Mucosa of rectum (tissue), 2 donors: Measurements from ENCODE around the gene AGFG2.

Experiments used
- H3K27ac ChIP-seq, 2 donors: one replicate each; pipeline ENCODE4 v1.7.0; 2013; ENCODE audit warnings: inconsistent platforms in 2 of 2, low read depth in 2 of 2, low read length in 2 of 2
- H3K27me3 ChIP-seq, 2 donors: one replicate each; pipeline ENCODE4 v1.7.0; 2013; ENCODE audit warnings: low read length in 2 of 2; ENCODE audit not compliant: control insufficient read depth in 2 of 2, insufficient read depth in 2 of 2
- H3K36me3 ChIP-seq, 2 donors: one replicate each; pipeline ENCODE4 v1.7.0; 2013; ENCODE audit warnings: low read length in 2 of 2; ENCODE audit not compliant: control insufficient read depth in 2 of 2, insufficient read depth in 2 of 2
- H3K4me1 ChIP-seq, 2 donors: one replicate each; pipeline ENCODE4 v1.7.0; 2013; ENCODE audit warnings: low read length in 2 of 2, mild to moderate bottlenecking in 1 of 2; ENCODE audit not compliant: control insufficient read depth in 2 of 2, insufficient read depth in 2 of 2
- H3K4me3 ChIP-seq, 2 donors: one replicate each; pipeline ENCODE4 v1.7.0; 2013; ENCODE audit warnings: low read length in 2 of 2
- H3K9ac ChIP-seq, 2 donors: one replicate each; pipeline ENCODE4 v1.7.0; 2013; ENCODE audit warnings: low read length in 2 of 2, low read depth in 1 of 2, mild to moderate bottlenecking in 1 of 2
- H3K9me3 ChIP-seq, 2 donors: one replicate each; pipeline ENCODE4 v1.7.0; 2013; ENCODE audit warnings: low read length in 2 of 2; ENCODE audit not compliant: control insufficient read depth in 2 of 2
- donor health status: healthy.
- donor health status: Normal muscosa, but diverticular disease.

AGFG2 gene

GRCh38 chr7:100504887-100505611 lies 34.0 kb upstream of the AGFG2 start:
- Histone ChIP-seq H3K9me3 (no peaks in the 10 kb centered on the region), H3K36me3 (no peaks in the 10 kb centered on the region), H3K9ac (no peak overlapping the region), H3K4me3 (no peak overlapping the region), H3K27ac (no peak overlapping the region), H3K4me1 (no peaks in the 10 kb centered on the region), H3K27me3 (no peaks in the 10 kb centered on the region)

- Histone ChIP-seq H3K4me3 (no peak overlapping the region), H3K36me3 (no peaks in the 10 kb centered on the region), H3K9me3 (no peaks in the 10 kb centered on the region), H3K9ac (no peak overlapping the region), H3K27me3 (no peaks in the 10 kb centered on the region), H3K27ac (no peak overlapping the region), H3K4me1 (no peaks in the 10 kb centered on the region)
Observed at GRCh38 chr7:100506356-100506923, 32.6 kb upstream of the AGFG2 start.

GRCh38 chr7:100509231-100509630 lies 29.8 kb upstream of the AGFG2 start:
- no peaks in the 10 kb centered on the region for H3K9me3 ChIP-seq
- no peaks in the 10 kb centered on the region for H3K27me3 ChIP-seq
- no peak overlapping the region for H3K9ac ChIP-seq
- no peaks in the 10 kb centered on the region for H3K36me3 ChIP-seq
- H3K27ac ChIP-seq: no peak overlapping the region
- H3K4me3 ChIP-seq: peak overlapping the region in 1 of 2 donors; percentile 13
- H3K4me1 ChIP-seq: no peaks in the 10 kb centered on the region

DNA sequence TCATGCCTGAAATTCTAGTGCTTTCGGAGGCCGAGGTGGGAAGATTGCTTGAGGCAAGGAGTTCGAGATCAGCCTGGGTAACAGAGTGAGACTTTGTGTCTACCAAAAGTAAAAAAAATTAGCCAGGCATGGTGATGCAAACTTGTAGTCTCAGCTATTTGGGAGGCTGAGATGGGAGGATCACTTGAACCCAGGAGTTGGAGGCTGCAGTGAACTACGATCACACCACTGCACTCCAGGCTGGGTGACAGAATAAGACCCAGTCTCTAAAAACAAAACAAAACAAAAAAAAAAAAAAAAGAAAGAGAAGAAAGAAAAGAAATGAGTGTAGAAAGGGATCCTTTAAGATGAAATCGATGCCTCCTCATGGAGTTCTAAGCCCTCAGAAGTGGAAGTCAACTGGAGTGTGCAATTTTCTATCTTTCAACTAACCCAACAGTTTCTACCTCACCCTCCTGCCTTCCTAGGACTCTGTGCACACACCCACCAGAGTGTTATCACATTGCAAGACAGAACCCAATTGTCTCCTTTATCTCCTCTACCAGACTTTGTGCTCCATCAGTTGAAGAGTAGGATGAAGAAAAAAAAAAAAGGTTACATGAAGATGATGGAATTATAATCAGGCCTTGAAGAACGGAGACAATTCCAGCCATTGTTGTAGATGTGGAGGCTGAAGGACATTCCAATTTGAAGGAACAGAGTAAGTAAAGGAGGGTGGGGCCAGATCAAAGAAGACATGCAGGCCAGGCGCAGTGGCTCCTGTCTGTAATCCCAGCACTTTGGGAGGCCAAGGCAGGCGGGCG lies 28.4 kb upstream of the AGFG2 start:
- Histone ChIP-seq H3K36me3 (no peaks in the 10 kb centered on the region), H3K9me3 (no peaks in the 10 kb centered on the region), H3K4me1 (no peaks in the 10 kb centered on the region), H3K27me3 (no peaks in the 10 kb centered on the region), H3K4me3 (no peak overlapping the region), H3K9ac (no peak overlapping the region), H3K27ac (no peak overlapping the region)

DNA sequence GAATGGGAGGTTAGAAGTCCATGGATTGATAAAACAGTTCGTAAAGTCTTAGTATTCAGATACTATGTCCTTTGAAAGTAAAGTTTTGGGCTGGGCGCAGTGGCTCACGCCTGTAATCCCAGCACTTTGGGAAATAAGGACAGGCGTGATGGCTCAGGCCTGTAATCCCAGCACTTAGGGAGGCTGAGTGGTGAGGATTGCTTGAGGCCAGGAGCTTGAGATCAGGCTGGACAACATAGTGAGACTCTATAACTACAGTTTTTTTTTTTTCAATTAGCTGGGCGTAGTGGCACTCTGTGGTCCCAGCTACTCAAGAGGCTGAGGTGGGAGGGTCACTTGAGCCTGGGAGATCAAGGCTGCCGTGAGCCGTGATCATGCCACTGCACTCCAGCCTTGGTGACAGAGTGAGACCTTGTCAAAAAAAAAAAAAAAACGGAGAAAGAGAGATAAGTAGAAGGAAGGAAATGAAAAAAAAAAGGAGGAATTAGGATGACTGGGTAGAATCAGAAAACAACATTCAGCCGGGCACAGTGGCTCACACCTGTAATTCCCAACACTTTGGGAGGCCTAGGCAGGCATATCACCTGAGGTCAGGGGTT lies 25.7 kb upstream of the AGFG2 start:
- no peaks in the 10 kb centered on the region for H3K9me3 ChIP-seq
- peaks cover 0 to 3% of the 10 kb centered on the region in 2 donors for H3K4me1 ChIP-seq
- H3K27ac ChIP-seq: no peak overlapping the region
- no peaks in the 10 kb centered on the region for H3K36me3 ChIP-seq
- H3K27me3 ChIP-seq: no peaks in the 10 kb centered on the region
- H3K9ac ChIP-seq: no peak overlapping the region
- no peak overlapping the region for H3K4me3 ChIP-seq

DNA sequence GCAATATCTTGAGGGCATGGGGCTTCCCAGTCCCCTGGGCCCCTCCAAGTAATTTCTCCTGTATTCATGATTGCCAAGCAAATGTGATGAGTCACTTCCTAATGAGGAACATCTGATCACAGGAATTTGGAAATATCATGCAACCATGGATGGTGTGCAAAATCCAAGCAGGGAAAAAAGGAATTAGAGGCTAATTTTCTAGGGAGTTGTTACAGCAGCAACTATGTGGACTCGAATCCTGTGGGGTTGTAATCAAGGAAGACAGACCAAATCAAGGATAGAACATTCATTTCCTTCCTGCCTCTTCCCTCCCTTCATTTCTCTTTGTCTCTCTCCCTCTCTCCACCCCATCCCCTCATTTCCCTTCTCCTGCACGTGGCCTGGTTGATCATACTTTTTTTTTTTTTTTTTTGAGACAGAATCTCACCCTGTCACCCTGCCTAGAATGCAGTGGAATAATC lies 23.9 kb upstream of the AGFG2 start:
- H3K27me3 ChIP-seq: no peaks in the 10 kb centered on the region
- H3K4me1 ChIP-seq: peaks cover 0 to 3% of the 10 kb centered on the region in 2 donors
- H3K4me3 ChIP-seq: no peak overlapping the region
- no peaks in the 10 kb centered on the region for H3K9me3 ChIP-seq
- H3K9ac ChIP-seq: no peak overlapping the region
- no peaks in the 10 kb centered on the region for H3K36me3 ChIP-seq
- no peak overlapping the region for H3K27ac ChIP-seq

GRCh38 chr7:100516135-100516812 lies 22.7 kb upstream of the AGFG2 start:
- Histone ChIP-seq H3K4me3 (no peak overlapping the region), H3K36me3 (no peaks in the 10 kb centered on the region), H3K9ac (no peak overlapping the region), H3K27me3 (no peaks in the 10 kb centered on the region), H3K27ac (peak overlapping the region in 1 of 2 donors; percentile 38), H3K9me3 (no peaks in the 10 kb centered on the region), H3K4me1 (peaks cover 0 to 3% of the 10 kb centered on the region in 2 donors)

DNA sequence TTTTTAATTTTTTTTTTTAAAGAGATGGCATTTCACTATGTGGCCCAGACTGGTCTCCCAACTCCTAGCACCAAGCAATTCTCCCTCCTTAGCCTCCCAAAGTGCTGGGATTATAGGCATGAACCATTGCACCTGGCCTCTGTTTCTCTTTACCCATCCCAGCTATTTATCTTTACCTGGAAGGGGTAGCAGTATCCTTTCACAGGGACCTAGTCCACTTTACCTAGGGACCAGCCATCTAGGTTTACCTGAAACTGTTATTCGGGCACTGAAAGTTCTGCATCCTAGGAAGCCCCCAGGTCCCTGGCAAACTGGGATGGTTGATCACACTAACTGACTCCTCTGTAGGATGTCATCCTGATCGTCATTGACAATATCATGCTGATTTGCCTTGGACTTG lies 21.7 kb upstream of the AGFG2 start:
- peaks cover 0 to 3% of the 10 kb centered on the region in 2 donors for H3K4me1 ChIP-seq
- H3K9me3 ChIP-seq: no peaks in the 10 kb centered on the region
- H3K27ac ChIP-seq: no peak overlapping the region
- no peaks in the 10 kb centered on the region for H3K36me3 ChIP-seq
- H3K4me3 ChIP-seq: no peak overlapping the region
- H3K27me3 ChIP-seq: no peaks in the 10 kb centered on the region
- H3K9ac ChIP-seq: no peak overlapping the region

DNA sequence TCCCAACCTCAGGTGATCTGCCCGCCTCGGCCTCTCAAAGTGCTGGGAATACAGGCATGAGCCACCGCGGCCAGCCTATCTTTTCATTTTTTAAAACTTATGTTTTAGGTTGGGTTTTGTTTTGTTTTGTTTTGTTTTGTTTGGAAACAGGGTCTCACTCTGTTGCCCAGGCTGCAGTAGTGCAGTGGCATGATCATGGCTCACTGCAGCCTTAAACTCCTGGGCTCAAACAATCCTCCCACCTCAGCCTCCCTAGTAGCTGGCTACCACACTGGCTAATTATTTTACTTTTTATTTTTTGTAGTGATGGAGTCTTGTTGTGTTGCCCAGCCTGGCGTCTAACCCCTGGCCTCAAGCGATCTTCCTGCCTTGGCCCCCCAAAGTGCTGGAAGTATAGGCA lies 19.4 kb upstream of the AGFG2 start:
- H3K27me3 ChIP-seq: no peaks in the 10 kb centered on the region
- H3K27ac ChIP-seq: no peak overlapping the region
- no peak overlapping the region for H3K9ac ChIP-seq
- peaks cover 0 to 3% of the 10 kb centered on the region in 2 donors for H3K4me1 ChIP-seq
- no peaks in the 10 kb centered on the region for H3K9me3 ChIP-seq
- no peak overlapping the region for H3K4me3 ChIP-seq
- no peaks in the 10 kb centered on the region for H3K36me3 ChIP-seq
